CD14-positive monocyte (primary cell): ENCODE measurements around the gene MT4. TPM values are rescaled to one million over a fixed set of nuclear protein-coding genes. Genes with fewer than 3 reads are reported as not detected.

Experiments used
- DNase-seq, 3 donors: peaks; one replicate each; pipeline ENCODE4 v3.0.0-alpha.2; 2011 to 2022
- H2AFZ ChIP-seq: 2 replicates; pipeline ENCODE4 v1.6.0; 2012; ENCODE audit warnings: mild to moderate bottlenecking, low read depth, low read length, inconsistent platforms; ENCODE audit not compliant: insufficient read depth, poor library complexity, severe bottlenecking
- H3K27ac ChIP-seq, 2 donors: 1 replicate in 1 of 2; 2 replicates in 1 of 2; pipeline ENCODE4 v1.5.1; 2012 to 2013; ENCODE audit warnings: low read length in 2 of 2, control low read depth in 1 of 2, inconsistent platforms in 1 of 2, low read depth in 1 of 2, mild to moderate bottlenecking in 1 of 2
- H3K27me3 ChIP-seq, 2 donors: one replicate each; pipeline versions ENCODE4 v1.6.0 to v1.6.1; 2011 to 2013; ENCODE audit warnings: low read length in 2 of 2; ENCODE audit not compliant: control insufficient read depth in 2 of 2, insufficient read depth in 2 of 2
- H3K36me3 ChIP-seq, 2 donors: replicated peaks in 1 of 2; 1 replicate in 1 of 2; 2 replicates in 1 of 2; pipeline versions ENCODE4 v1.5.1 to v1.6.1; 2012 to 2013; ENCODE audit warnings: low read length in 2 of 2, control low read depth in 1 of 2, inconsistent platforms in 1 of 2, mild to moderate bottlenecking in 1 of 2; ENCODE audit not compliant: insufficient read depth in 2 of 2, control insufficient read depth in 1 of 2
- H3K4me1 ChIP-seq, 2 donors: 1 replicate in 1 of 2; 2 replicates in 1 of 2; pipeline versions ENCODE4 v1.5.1 to v1.6.1; 2012 to 2013; ENCODE audit warnings: low read length in 2 of 2, control low read depth in 1 of 2, inconsistent platforms in 1 of 2, mild to moderate bottlenecking in 1 of 2, moderate library complexity in 1 of 2; ENCODE audit not compliant: insufficient read depth in 2 of 2, control insufficient read depth in 1 of 2
- H3K4me2 ChIP-seq: replicated peaks from 2 replicates; pipeline ENCODE3; 2012; ENCODE audit warnings: low read length, moderate library complexity, mild to moderate bottlenecking; ENCODE audit not compliant: poor library complexity, severe bottlenecking; ENCODE audit errors: extremely low read depth
- H3K4me3 ChIP-seq, 3 experiments: fragments of 200-600 bp in 1 of 3; sonication (generic) in 1 of 3; replicated peaks in 1 of 3; 1 replicate in 2 of 3; 2 replicates in 1 of 3; pipeline ENCODE4 v1.5.1; 2011 to 2013; ENCODE audit warnings: low read length in 3 of 3, mild to moderate bottlenecking in 3 of 3, control low read depth in 2 of 3, low read depth in 2 of 3, inconsistent platforms in 1 of 3, moderate library complexity in 1 of 3
- H3K79me2 ChIP-seq: 2 replicates; pipeline ENCODE4 v1.6.0; 2012; ENCODE audit warnings: mild to moderate bottlenecking, control low read depth, inconsistent platforms, low read length, moderate library complexity; ENCODE audit not compliant: insufficient read depth
- H3K9ac ChIP-seq: 2 replicates; pipeline ENCODE4 v1.6.0; 2017; ENCODE audit warnings: low read length, mild to moderate bottlenecking; ENCODE audit not compliant: insufficient read depth, poor library complexity, severe bottlenecking
- H3K9me3 ChIP-seq, 2 donors: replicated peaks in 1 of 2; 1 replicate in 1 of 2; 2 replicates in 1 of 2; pipeline versions ENCODE4 v1.5.1 to v1.6.1; 2012 to 2013; ENCODE audit warnings: low read length in 2 of 2, control low read depth in 1 of 2; ENCODE audit not compliant: control insufficient read depth in 1 of 2, insufficient read depth in 1 of 2
- H4K20me1 ChIP-seq: 2 replicates; pipeline ENCODE4 v1.6.0; 2012; ENCODE audit warnings: mild to moderate bottlenecking, low read length, control low read depth, moderate library complexity; ENCODE audit not compliant: insufficient read depth
- H3K27ac Mint-ChIP-seq, 7 donors: one replicate each; pipeline ENCODE4 v1.8.0; 2020; ENCODE audit warnings: mild to moderate bottlenecking in 7 of 7, mixed read lengths in 7 of 7, moderate library complexity in 6 of 7, inconsistent platforms in 2 of 7
- H3K27me3 Mint-ChIP-seq, 3 donors: one replicate each; pipeline ENCODE4 v1.8.0; 2021 to 2022; ENCODE audit warnings: low read depth in 3 of 3, mild to moderate bottlenecking in 3 of 3, mixed read lengths in 3 of 3, moderate library complexity in 3 of 3, inconsistent platforms in 1 of 3
- H3K36me3 Mint-ChIP-seq, 2 donors: one replicate each; pipeline ENCODE4 v1.8.0; 2020; ENCODE audit warnings: mixed read lengths in 2 of 2, inconsistent platforms in 1 of 2, mild to moderate bottlenecking in 1 of 2
- H3K4me1 Mint-ChIP-seq: one replicate; pipeline ENCODE4 v1.8.0; 2020; ENCODE audit warnings: mild to moderate bottlenecking, mixed read lengths
- H3K4me3 Mint-ChIP-seq, 2 donors: one replicate each; pipeline ENCODE4 v1.8.0; 2020; ENCODE audit warnings: mild to moderate bottlenecking in 2 of 2, mixed read lengths in 2 of 2, moderate library complexity in 1 of 2
- H3K9me3 Mint-ChIP-seq, 7 donors: one replicate each; pipeline ENCODE4 v1.8.0; 2020 to 2022; ENCODE audit warnings: mixed read lengths in 7 of 7, mild to moderate bottlenecking in 6 of 7, moderate library complexity in 6 of 7, inconsistent platforms in 2 of 7
- WGBS: methylation state at CpG from one replicate; pipeline ENCODE4 v1.1.5; 2013; ENCODE audit warnings: missing lambda C conversion rate; ENCODE audit not compliant: insufficient coverage; 5-methylcytosine and 5-hydroxymethylcytosine counted together
- intact Hi-C, 2 donors: fragments of 100-400 bp; cut with micrococcal nuclease; formaldehyde crosslinking; loops; one replicate each; pipeline versions ENCODE4 v1.15.0 to v1.15.1; 2023
- polyA plus RNA-seq, 3 donors: library from polyadenylated mRNA; depleted of rRNA in 1 of 3; unstranded in 2 of 3; stranded (reverse) in 1 of 3; fragments of 300-500 nt in 2 of 3; fragments of >200 nt in 1 of 3; fragmentation: Illumina TruSeq in 2 of 3; gene quantifications; 1 replicate in 2 of 3; 2 replicates in 1 of 3; pipeline ENCODE4 v1.2.3, GENCODE V29; 2012 to 2021
- TF ChIP-seq, protein P1 (sequence below): fragments of 200-600 bp; IDR thresholded peaks from one replicate; pipeline ENCODE4 v1.8.0; 2022; ENCODE audit warnings: antibody characterized with exemption, mild to moderate bottlenecking

The MT4 gene
- polyA plus RNA-seq, 3 donors = not detected

DNA sequence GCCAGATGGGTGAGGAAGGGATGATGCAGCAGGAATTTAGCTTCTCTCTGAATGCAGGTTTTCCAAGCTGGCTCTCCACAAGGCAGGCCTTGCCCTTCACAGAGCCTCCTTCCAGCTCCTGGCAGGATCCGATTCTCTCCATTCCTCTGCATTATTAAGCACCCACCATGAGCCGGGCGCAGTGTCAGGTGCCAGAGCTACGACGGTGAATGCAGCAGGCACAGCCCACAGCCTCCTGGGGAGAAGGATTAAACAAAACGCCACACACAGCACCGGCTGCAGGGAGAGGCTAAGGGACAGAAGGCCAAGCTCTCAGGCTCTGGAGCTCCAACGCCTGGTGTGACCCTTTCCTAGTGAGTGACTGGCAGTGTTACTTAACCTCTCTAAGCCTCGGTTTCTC, 36.5 kb downstream of the MT4 start:
- no peak for DNase-seq
- Histone ChIP-seq H3K4me2 (no peak overlapping the region), H3K4me3 (no peak overlapping the region), H3K79me2 (no peaks in the 10 kb centered on the region), H3K9ac (no peak overlapping the region), H3K9me3 (no peaks in the 10 kb centered on the region), H3K27me3 (peaks cover 0 to 10% of the 10 kb centered on the region in 2 donors), H3K27ac (no peak overlapping the region), H3K4me1 (no peaks in the 10 kb centered on the region), H4K20me1 (no peaks in the 10 kb centered on the region), H2AFZ (no peak overlapping the region), H3K36me3 (no peaks in the 10 kb centered on the region)
- no peaks in the 10 kb centered on the region for H3K36me3 Mint-ChIP-seq
- 91% methylated on average over 5 of the region's 9 CpGs for WGBS
- peak overlapping the region in 1 of 2 donors; percentile 65 for H3K4me3 Mint-ChIP-seq
- H3K9me3 Mint-ChIP-seq = peaks cover 0 to 3% (median 0%) of the 10 kb centered on the region in 7 donors
- no peaks in the 10 kb centered on the region for H3K4me1 Mint-ChIP-seq
- intact Hi-C loops = loop anchor here (10.0 kb wide), 3 partner anchors 103 to 583 kb away; partner anchors contain the start of genes NUDT21 (in 1 of the 2), OGFOD1 (in 1 of the 2), PSME3IP1 (in 1 of the 2) and RSPRY1 (in 1 of the 2)
- no peak overlapping the region for H3K27ac Mint-ChIP-seq
- TF ChIP-seq, protein P1, sequence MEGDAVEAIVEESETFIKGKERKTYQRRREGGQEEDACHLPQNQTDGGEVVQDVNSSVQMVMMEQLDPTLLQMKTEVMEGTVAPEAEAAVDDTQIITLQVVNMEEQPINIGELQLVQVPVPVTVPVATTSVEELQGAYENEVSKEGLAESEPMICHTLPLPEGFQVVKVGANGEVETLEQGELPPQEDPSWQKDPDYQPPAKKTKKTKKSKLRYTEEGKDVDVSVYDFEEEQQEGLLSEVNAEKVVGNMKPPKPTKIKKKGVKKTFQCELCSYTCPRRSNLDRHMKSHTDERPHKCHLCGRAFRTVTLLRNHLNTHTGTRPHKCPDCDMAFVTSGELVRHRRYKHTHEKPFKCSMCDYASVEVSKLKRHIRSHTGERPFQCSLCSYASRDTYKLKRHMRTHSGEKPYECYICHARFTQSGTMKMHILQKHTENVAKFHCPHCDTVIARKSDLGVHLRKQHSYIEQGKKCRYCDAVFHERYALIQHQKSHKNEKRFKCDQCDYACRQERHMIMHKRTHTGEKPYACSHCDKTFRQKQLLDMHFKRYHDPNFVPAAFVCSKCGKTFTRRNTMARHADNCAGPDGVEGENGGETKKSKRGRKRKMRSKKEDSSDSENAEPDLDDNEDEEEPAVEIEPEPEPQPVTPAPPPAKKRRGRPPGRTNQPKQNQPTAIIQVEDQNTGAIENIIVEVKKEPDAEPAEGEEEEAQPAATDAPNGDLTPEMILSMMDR = no peak
- H3K27me3 Mint-ChIP-seq = peaks cover 16 to 30% (median 23%) of the 10 kb centered on the region in 3 donors

DNA sequence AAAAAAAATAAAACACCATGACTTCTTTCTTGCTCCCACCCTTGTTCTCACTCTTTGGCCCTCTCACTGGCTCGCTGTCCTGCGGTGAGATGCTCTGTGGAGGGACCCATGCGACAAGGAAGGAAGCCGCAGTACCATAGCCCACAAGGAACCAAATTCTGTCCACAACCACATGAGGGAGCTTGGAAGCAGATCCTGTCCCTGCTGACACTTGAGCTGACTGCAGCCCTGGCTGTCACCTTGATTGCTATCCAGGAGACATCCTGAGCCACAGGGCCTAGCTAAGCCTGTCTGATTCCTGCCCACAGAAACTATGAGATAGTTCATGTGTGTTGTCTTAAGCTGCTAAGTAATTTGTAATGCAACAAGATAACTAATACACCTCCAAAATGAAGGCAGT, 38.7 kb downstream of the MT4 start:
- WGBS = 8% methylated on average over 4 of the region's 4 CpGs
- Histone ChIP-seq H3K4me1 (peaks cover 14 to 16% of the 10 kb centered on the region in 2 donors), H2AFZ (no peak overlapping the region), H3K9me3 (no peaks in the 10 kb centered on the region), H3K27me3 (peaks cover 0 to 10% of the 10 kb centered on the region in 2 donors), H3K4me3 (no peak overlapping the region), H3K79me2 (no peaks in the 10 kb centered on the region), H3K36me3 (no peaks in the 10 kb centered on the region), H3K4me2 (no peak overlapping the region), H3K27ac (no peak overlapping the region), H3K9ac (no peak overlapping the region), H4K20me1 (no peaks in the 10 kb centered on the region)
- Mint-ChIP-seq H3K9me3 (peaks cover 0 to 3% (median 0%) of the 10 kb centered on the region in 7 donors), H3K36me3 (no peaks in the 10 kb centered on the region), H3K4me1 (peaks cover 17% of the 10 kb centered on the region), H3K4me3 (no peak overlapping the region), H3K27ac (peak overlapping the region in 1 of 7 donors; percentile 18), H3K27me3 (peaks cover 11 to 18% (median 14%) of the 10 kb centered on the region in 3 donors)
- intact Hi-C loops = loop anchor here (10.0 kb wide), 3 partner anchors 101 to 581 kb away; partner anchors contain the start of genes NUDT21 (in 1 of the 2), OGFOD1 (in 1 of the 2), PSME3IP1 (in 1 of the 2) and RSPRY1 (in 1 of the 2)
- TF ChIP-seq, protein P1 = peak; percentile 19
- DNase-seq = peak in 2 of 3 donors; percentile 35 to 39
